Stomach (tissue), 4 donors: ENCODE measurements around the gene CCDC152.

Source experiments
- CTCF ChIP-seq, 7 experiments: fragments of 450-650 bp in 4 of 7; fragments of 200-600 bp in 3 of 7; sonication (generic) in 3 of 7; IDR thresholded peaks; one replicate each; pipeline ENCODE4 v1.5.1; 2016 to 2019; ENCODE audit warnings: antibody characterized with exemption in 7 of 7, control low read depth in 2 of 7, mild to moderate bottlenecking in 1 of 7
- POLR2AphosphoS5 ChIP-seq, 3 donors: sonication (generic); formaldehyde crosslinking; IDR thresholded peaks; one replicate each; pipeline ENCODE4 v1.6.1; 2016; ENCODE audit warnings: antibody characterized with exemption in 3 of 3

GRCh38 chr5:42721484-42721883, 35.1 kb upstream of the CCDC152 start:
- TF ChIP-seq CTCF (IDR thresholded peaks at IDR 0.05) (no peak), POLR2AphosphoS5 (IDR thresholded peaks at IDR 0.05) (no peak)
